Fibroblast of villous mesenchyme (primary cell): Measurements from ENCODE around the gene IFT57. TPM values are rescaled to one million over a fixed set of nuclear protein-coding genes. Genes with fewer than 3 reads are reported as not detected.
A peak's percentile ranks its signal among the peaks of the same experiment; 100 is the strongest.

ENCODE experiments used
- DNase-seq: peaks from one replicate; pipeline ENCODE4 v3.0.0-alpha.2; 2010; ENCODE audit warnings: low read depth
- H3K4me3 ChIP-seq: 2 replicates; pipeline ENCODE4 v1.5.1; 2011; ENCODE audit warnings: low read depth, mild to moderate bottlenecking, low read length
- total RNA-seq: library from RNA; depleted of rRNA; stranded (reverse); fragments of >200 nt; gene quantifications from 2 replicates; pipeline ENCODE4 v1.2.3, GENCODE V29; 2012
- TF ChIP-seq, protein P1 (sequence below): IDR thresholded peaks from 2 replicates; pipeline ENCODE4 v1.5.1; 2012; ENCODE audit warnings: low read depth, mild to moderate bottlenecking, low read length; ENCODE audit not compliant: insufficient read depth

Gene IFT57
- total RNA-seq, 1 donor = 81.2 TPM

DNA sequence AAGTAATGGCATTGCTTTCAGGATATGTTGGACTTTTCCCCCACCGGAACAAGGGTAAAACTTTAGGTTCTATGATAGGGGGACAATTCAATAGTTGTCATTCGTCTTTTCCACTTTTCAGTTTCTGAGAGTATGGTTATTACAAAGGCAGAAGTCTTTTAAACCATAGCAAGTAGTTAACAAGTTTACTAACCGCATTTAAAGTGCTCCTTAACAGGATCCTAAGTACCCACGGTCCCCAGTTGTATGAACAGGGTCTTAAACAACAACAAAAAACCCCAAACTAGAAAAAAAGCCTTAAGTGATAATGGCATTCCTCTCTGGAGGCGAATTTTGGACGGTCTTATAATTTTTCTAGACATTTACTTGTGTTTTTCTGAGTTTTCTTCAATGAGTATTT is 831 bp downstream of the IFT57 start:
- peak overlapping the region; percentile 84 for H3K4me3 ChIP-seq
- peak; percentile 11 for DNase-seq
- TF ChIP-seq, protein P1, sequence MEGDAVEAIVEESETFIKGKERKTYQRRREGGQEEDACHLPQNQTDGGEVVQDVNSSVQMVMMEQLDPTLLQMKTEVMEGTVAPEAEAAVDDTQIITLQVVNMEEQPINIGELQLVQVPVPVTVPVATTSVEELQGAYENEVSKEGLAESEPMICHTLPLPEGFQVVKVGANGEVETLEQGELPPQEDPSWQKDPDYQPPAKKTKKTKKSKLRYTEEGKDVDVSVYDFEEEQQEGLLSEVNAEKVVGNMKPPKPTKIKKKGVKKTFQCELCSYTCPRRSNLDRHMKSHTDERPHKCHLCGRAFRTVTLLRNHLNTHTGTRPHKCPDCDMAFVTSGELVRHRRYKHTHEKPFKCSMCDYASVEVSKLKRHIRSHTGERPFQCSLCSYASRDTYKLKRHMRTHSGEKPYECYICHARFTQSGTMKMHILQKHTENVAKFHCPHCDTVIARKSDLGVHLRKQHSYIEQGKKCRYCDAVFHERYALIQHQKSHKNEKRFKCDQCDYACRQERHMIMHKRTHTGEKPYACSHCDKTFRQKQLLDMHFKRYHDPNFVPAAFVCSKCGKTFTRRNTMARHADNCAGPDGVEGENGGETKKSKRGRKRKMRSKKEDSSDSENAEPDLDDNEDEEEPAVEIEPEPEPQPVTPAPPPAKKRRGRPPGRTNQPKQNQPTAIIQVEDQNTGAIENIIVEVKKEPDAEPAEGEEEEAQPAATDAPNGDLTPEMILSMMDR = no peak

GRCh38 chr3:108219336-108219735 is 2.9 kb downstream of the IFT57 start:
- TF ChIP-seq, protein P1 = no peak
- no peak overlapping the region for H3K4me3 ChIP-seq
- DNase-seq = no peak

- DNase-seq = peak; percentile 32
- H3K4me3 ChIP-seq = no peak overlapping the region
- TF ChIP-seq, protein P1 = no peak
Observed at GRCh38 chr3:108218811-108219210, 3.4 kb downstream of the IFT57 start.

DNA sequence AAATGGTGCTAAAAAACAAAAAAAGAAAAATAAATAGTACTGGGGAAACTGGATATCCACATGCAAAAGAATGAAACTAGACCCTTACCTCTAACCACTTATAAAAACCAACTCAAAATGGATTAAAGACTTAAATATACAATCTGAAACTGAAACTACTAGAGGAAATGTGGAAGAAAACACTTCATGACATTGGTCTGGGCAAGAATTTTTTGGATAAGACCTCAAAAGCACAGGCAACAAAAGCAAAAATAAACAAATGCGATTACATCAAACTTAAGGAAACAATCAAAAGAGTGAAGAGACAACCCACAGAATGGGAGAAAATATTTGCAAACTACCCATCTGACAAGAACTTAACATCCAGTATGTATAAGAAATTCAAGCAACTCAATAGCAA is 6.4 kb downstream of the IFT57 start:
- no peak overlapping the region for H3K4me3 ChIP-seq
- TF ChIP-seq, protein P1 = no peak
- DNase-seq = peak; percentile 28

- TF ChIP-seq, protein P1 = no peak
- H3K4me3 ChIP-seq = no peak overlapping the region
- no peak for DNase-seq
Observed at GRCh38 chr3:108209579-108209978, 12.6 kb downstream of the IFT57 start.

DNA sequence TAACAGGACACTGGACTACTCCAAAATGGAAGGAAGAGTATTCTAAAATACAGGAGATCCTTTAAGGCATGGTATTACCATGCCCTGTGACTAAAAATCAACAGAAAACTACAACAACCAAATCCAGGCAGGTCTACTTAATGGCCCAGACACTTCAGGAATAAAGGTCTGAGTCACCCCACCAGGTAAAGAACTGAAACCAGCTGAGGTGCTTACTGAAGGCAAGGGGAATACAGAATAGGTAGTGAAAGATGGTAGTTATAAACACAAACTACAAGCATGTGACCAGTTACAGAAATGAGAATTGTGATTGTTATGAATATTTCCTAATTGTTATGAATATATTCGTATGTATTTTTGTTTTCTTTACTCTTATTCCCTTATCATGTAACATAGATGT is 13.4 kb downstream of the IFT57 start:
- no peak overlapping the region for H3K4me3 ChIP-seq
- no peak for DNase-seq
- TF ChIP-seq, protein P1 = no peak

GRCh38 chr3:108202834-108203233 is 19.4 kb downstream of the IFT57 start:
- H3K4me3 ChIP-seq = no peak overlapping the region
- DNase-seq = no peak
- TF ChIP-seq, protein P1 = no peak
